ENCODE measurements around the gene KANSL2. TPM values are rescaled to one million over a fixed set of nuclear protein-coding genes. Genes with fewer than 3 reads are reported as not detected.

KANSL2 gene
- total RNA-seq, 1 experiment from 2014 or later: 51.3 TPM

GRCh38 chr12:48613321-48613720, 68.7 kb downstream of the KANSL2 start:
- no peak for DNase-seq (ENCODE audit: low read depth)

Other genes starting within 250 kb of the KANSL2 start
- not detected in 2 replicates for gene ANP32D, start 209.7 kb downstream of the KANSL2 start, total RNA-seq (2014; rRNA removed; shearing (Covaris generic))
- gene C12orf54, start 199.7 kb downstream of the KANSL2 start, total RNA-seq (2014; rRNA removed; shearing (Covaris generic)): not detected in 2 replicates
- gene OR8S1, start 156.6 kb downstream of the KANSL2 start, total RNA-seq (2014; rRNA removed; shearing (Covaris generic)): not detected in 2 replicates
- gene LALBA, start 112.2 kb downstream of the KANSL2 start, total RNA-seq (2014; rRNA removed; shearing (Covaris generic)): not detected in 2 replicates
- gene CCNT1, start 34.5 kb upstream of the KANSL2 start, total RNA-seq (2014; rRNA removed; shearing (Covaris generic)): 19.1 and 20.9 TPM in 2 replicates
- 10.3 and 10.8 TPM in 2 replicates for gene ADCY6, start 106.9 kb upstream of the KANSL2 start, total RNA-seq (2014; rRNA removed; shearing (Covaris generic))
- gene CACNB3, start 136.3 kb upstream of the KANSL2 start, total RNA-seq (2014; rRNA removed; shearing (Covaris generic)): 10.5 and 11.2 TPM in 2 replicates
- gene DDX23, start 169.9 kb upstream of the KANSL2 start, total RNA-seq (2014; rRNA removed; shearing (Covaris generic)): 55.7 and 59.1 TPM in 2 replicates
- 0.29 TPM in 1 of 2 replicates, not detected in the other for gene RND1, start 183.6 kb upstream of the KANSL2 start, total RNA-seq (2014; rRNA removed; shearing (Covaris generic))
- gene FKBP11, start 243.3 kb upstream of the KANSL2 start, total RNA-seq (2014; rRNA removed; shearing (Covaris generic)): 27.6 and 31.7 TPM in 2 replicates

Measured in RPMI7951 (cell line).